22Rv1 (cell line): ENCODE measurements around the gene STC2.

ENCODE experiments used
- ZFX ChIP-seq: fragments of 450-650 bp; IDR thresholded peaks from 2 replicates; pipeline ENCODE4 v1.6.1; 2017; ENCODE audit warnings: antibody characterized with exemption, borderline replicate concordance
- TF ChIP-seq, protein P1 (sequence below): fragments of 450-650 bp; IDR thresholded peaks from 2 replicates; pipeline ENCODE4 v1.5.1; 2017; ENCODE audit warnings: mild to moderate bottlenecking

DNA sequence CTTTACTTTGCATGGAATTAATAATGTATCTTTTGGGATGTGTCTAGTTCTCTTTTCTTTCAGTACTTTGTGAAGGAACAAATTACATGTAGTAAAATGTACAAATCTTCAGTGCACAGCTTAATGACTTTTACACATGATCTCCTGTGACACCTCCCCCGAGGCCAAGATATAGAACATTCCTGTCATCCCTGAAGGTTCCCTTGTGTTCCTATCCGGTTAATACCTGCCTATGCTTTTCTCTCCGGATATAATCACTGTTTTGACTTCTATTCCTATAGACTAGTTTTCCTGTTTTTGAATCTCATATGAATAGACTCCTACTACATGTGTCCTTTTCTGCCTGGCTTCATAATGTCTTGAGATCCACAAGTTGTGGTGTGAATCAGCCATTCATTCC, 21.5 kb downstream of the STC2 start:
- TF ChIP-seq, protein P1, sequence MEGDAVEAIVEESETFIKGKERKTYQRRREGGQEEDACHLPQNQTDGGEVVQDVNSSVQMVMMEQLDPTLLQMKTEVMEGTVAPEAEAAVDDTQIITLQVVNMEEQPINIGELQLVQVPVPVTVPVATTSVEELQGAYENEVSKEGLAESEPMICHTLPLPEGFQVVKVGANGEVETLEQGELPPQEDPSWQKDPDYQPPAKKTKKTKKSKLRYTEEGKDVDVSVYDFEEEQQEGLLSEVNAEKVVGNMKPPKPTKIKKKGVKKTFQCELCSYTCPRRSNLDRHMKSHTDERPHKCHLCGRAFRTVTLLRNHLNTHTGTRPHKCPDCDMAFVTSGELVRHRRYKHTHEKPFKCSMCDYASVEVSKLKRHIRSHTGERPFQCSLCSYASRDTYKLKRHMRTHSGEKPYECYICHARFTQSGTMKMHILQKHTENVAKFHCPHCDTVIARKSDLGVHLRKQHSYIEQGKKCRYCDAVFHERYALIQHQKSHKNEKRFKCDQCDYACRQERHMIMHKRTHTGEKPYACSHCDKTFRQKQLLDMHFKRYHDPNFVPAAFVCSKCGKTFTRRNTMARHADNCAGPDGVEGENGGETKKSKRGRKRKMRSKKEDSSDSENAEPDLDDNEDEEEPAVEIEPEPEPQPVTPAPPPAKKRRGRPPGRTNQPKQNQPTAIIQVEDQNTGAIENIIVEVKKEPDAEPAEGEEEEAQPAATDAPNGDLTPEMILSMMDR = no peak
- TF ChIP-seq ZFX = no peak
